SK-N-SH treated with all-trans-retinoic acid at 6 μM for 48 hours (cell line): ENCODE results near the gene PGS1.

Experiments
- ATAC-seq: fragments of 200-7000 bp; cut with Tn5 transposase; 3 replicates; pipeline ENCODE4 v1.9.1; 2020; ENCODE audit warnings: mild to moderate bottlenecking, moderate library complexity
- ARNTL ChIP-seq: fragments of 450-650 bp; formaldehyde crosslinking; IDR thresholded peaks from 2 replicates; pipeline ENCODE4 v1.5.0; 2020; ENCODE audit warnings: low read depth, mild to moderate bottlenecking, moderate library complexity, borderline replicate concordance
- BACH2 ChIP-seq: fragments of 250-450 bp; sonication (Bioruptor Pico); IDR thresholded peaks from 2 replicates; pipeline ENCODE4 v1.9.0; 2021; ENCODE audit warnings: mild to moderate bottlenecking, borderline replicate concordance
- CREB5 ChIP-seq: fragments of 250-450 bp; sonication (Bioruptor Pico); IDR thresholded peaks from 2 replicates; pipeline ENCODE4 v1.5.1; 2020; ENCODE audit warnings: low read depth, mild to moderate bottlenecking, moderate library complexity
- CSDC2 ChIP-seq: fragments of 250-450 bp; sonication (Bioruptor Pico); IDR thresholded peaks from 2 replicates; pipeline ENCODE4 v1.5.0; 2020; ENCODE audit warnings: mild to moderate bottlenecking, moderate library complexity
- CSRNP3 ChIP-seq: fragments of 250-450 bp; sonication (Bioruptor Pico); IDR thresholded peaks from 2 replicates; pipeline ENCODE4 v1.5.1; 2021; ENCODE audit warnings: mild to moderate bottlenecking, moderate library complexity
- ESRRG ChIP-seq: fragments of 250-450 bp; sonication (Bioruptor Pico); IDR thresholded peaks from 2 replicates; pipeline ENCODE4 v1.6.1; 2021; ENCODE audit warnings: mild to moderate bottlenecking
- GLIS3 ChIP-seq: fragments of 250-450 bp; sonication (Bioruptor Pico); IDR thresholded peaks from 2 replicates; pipeline ENCODE4 v1.5.0; 2020; ENCODE audit warnings: mild to moderate bottlenecking, moderate library complexity
- OSR1 ChIP-seq: fragments of 250-450 bp; sonication (Bioruptor Pico); IDR thresholded peaks from 2 replicates; pipeline ENCODE4 v1.8.0; 2022; ENCODE audit warnings: moderate library complexity, mild to moderate bottlenecking, inconsistent platforms
- PATZ1 ChIP-seq: fragments of 250-450 bp; sonication (Bioruptor Pico); IDR thresholded peaks from 2 replicates; pipeline ENCODE4 v1.8.0; 2020; ENCODE audit warnings: mild to moderate bottlenecking, moderate library complexity, borderline replicate concordance
- POU6F1 ChIP-seq: fragments of 250-450 bp; sonication (Bioruptor Pico); IDR thresholded peaks from 2 replicates; pipeline ENCODE4 v1.8.0; 2021; ENCODE audit warnings: low read depth, mild to moderate bottlenecking, moderate library complexity, borderline replicate concordance
- PPARA ChIP-seq: fragments of 250-450 bp; sonication (Bioruptor Pico); IDR thresholded peaks from 2 replicates; pipeline ENCODE4 v1.5.0; 2020; ENCODE audit warnings: mild to moderate bottlenecking, borderline replicate concordance
- RARB ChIP-seq: fragments of 250-450 bp; sonication (Bioruptor Pico); IDR thresholded peaks from 2 replicates; pipeline ENCODE4 v1.8.0; 2021; ENCODE audit warnings: mild to moderate bottlenecking, moderate library complexity
- SNAI2 ChIP-seq: fragments of 250-450 bp; sonication (Bioruptor Pico); IDR thresholded peaks from 2 replicates; pipeline ENCODE4 v1.5.0; 2020; ENCODE audit warnings: mild to moderate bottlenecking, moderate library complexity
- TCF4 ChIP-seq: fragments of 250-450 bp; sonication (Bioruptor Pico); IDR thresholded peaks from 2 replicates; pipeline ENCODE4 v1.8.0; 2021; ENCODE audit warnings: mild to moderate bottlenecking, moderate library complexity, borderline replicate concordance
- TOX ChIP-seq: fragments of 250-450 bp; sonication (Bioruptor Pico); IDR thresholded peaks from 2 replicates; pipeline ENCODE4 v1.8.0; 2021; ENCODE audit warnings: mild to moderate bottlenecking, moderate library complexity, borderline replicate concordance
- TSHZ2 ChIP-seq: fragments of 250-450 bp; sonication (Bioruptor Pico); IDR thresholded peaks from 2 replicates; pipeline ENCODE4 v1.5.0; 2020; ENCODE audit warnings: mild to moderate bottlenecking, moderate library complexity
- ZC3H10 ChIP-seq: fragments of 250-450 bp; sonication (Bioruptor Pico); IDR thresholded peaks from 2 replicates; pipeline ENCODE4 v1.5.1; 2021; ENCODE audit warnings: mild to moderate bottlenecking, moderate library complexity
- ZFP3 ChIP-seq: fragments of 250-450 bp; sonication (Bioruptor Pico); IDR thresholded peaks from 2 replicates; pipeline ENCODE4 v1.5.0; 2020; ENCODE audit warnings: mild to moderate bottlenecking, moderate library complexity
- ZFP30 ChIP-seq: fragments of 450-650 bp; formaldehyde crosslinking; IDR thresholded peaks from 2 replicates; pipeline ENCODE4 v1.5.0; 2022; ENCODE audit warnings: mild to moderate bottlenecking, moderate library complexity
- ZNF565 ChIP-seq: fragments of 450-650 bp; formaldehyde crosslinking; conservative IDR thresholded peaks from 2 replicates; pipeline ENCODE4 v1.5.0; 2020; ENCODE audit warnings: low read depth, mild to moderate bottlenecking, moderate library complexity
- ZNF70 ChIP-seq: fragments of 450-650 bp; formaldehyde crosslinking; IDR thresholded peaks from 2 replicates; pipeline ENCODE4 v1.5.0; 2020; ENCODE audit warnings: mild to moderate bottlenecking, moderate library complexity
- ZNF8 ChIP-seq: fragments of 450-650 bp; formaldehyde crosslinking; IDR thresholded peaks from 2 replicates; pipeline ENCODE4 v1.5.0; 2020; ENCODE audit warnings: mild to moderate bottlenecking, moderate library complexity

Gene PGS1

GRCh38 chr17:78446833-78447232 is 68.4 kb downstream of the PGS1 start:
- ATAC-seq: no peak

GRCh38 chr17:78448356-78448993 is 70.0 kb downstream of the PGS1 start:
- no peak for ATAC-seq
- TF ChIP-seq TCF4 (CRISPR knock-in tag) (no peak), ZFP3 (CRISPR knock-in tag) (no peak), POU6F1 (CRISPR knock-in tag) (no peak), ZNF8 (CRISPR knock-in tag) (no peak), PPARA (CRISPR knock-in tag) (no peak), SNAI2 (no peak), CSDC2 (CRISPR knock-in tag) (no peak), RARB (CRISPR knock-in tag) (no peak), ESRRG (CRISPR knock-in tag) (no peak), ZNF565 (CRISPR knock-in tag) (no peak), GLIS3 (CRISPR knock-in tag) (no peak), TOX (CRISPR knock-in tag) (no peak), ZNF70 (no peak), TSHZ2 (CRISPR knock-in tag) (no peak), BACH2 (CRISPR knock-in tag) (no peak), ZC3H10 (CRISPR knock-in tag) (no peak), ARNTL (CRISPR knock-in tag) (no peak)
- TF ChIP-seq, all 23 proteins: peak for 0

More at GRCh38 chr17:78446833-78447232, 68.4 kb downstream of the PGS1 start:
- TF ChIP-seq PPARA (CRISPR knock-in tag): no peak

- ATAC-seq: no peak
- no peak for TF ChIP-seq OSR1 (CRISPR knock-in tag)
- TF ChIP-seq BACH2 (CRISPR knock-in tag): no peak
- no peak for TF ChIP-seq ZNF8 (CRISPR knock-in tag)
- TF ChIP-seq CSDC2 (CRISPR knock-in tag): no peak
- no peak for TF ChIP-seq ZC3H10 (CRISPR knock-in tag)
- TF ChIP-seq PPARA (CRISPR knock-in tag): no peak
- no peak for TF ChIP-seq TCF4 (CRISPR knock-in tag)
- TF ChIP-seq CREB5 (CRISPR knock-in tag): no peak
- TF ChIP-seq PATZ1: no peak
- TF ChIP-seq ZFP30: no peak
- TF ChIP-seq CSRNP3 (CRISPR knock-in tag): no peak
- no peak for TF ChIP-seq ARNTL (CRISPR knock-in tag)
- no peak for TF ChIP-seq POU6F1 (CRISPR knock-in tag)
- no peak for TF ChIP-seq TOX (CRISPR knock-in tag)
- no peak for TF ChIP-seq ZFP3 (CRISPR knock-in tag)
- TF ChIP-seq ZNF565 (CRISPR knock-in tag): no peak
- no peak for TF ChIP-seq GLIS3 (CRISPR knock-in tag)
- no peak for TF ChIP-seq TSHZ2 (CRISPR knock-in tag)
These were observed 71.6 kb downstream of the PGS1 start for GRCh38 chr17:78449983-78450595.
